COLO829 (cell line): ENCODE results near the gene SEMA6A.

Experiments
- DNase-seq: peaks from one replicate; pipeline ENCODE4 v3.0.0; 2012; ENCODE audit warnings: low spot score

Gene SEMA6A, protein sequence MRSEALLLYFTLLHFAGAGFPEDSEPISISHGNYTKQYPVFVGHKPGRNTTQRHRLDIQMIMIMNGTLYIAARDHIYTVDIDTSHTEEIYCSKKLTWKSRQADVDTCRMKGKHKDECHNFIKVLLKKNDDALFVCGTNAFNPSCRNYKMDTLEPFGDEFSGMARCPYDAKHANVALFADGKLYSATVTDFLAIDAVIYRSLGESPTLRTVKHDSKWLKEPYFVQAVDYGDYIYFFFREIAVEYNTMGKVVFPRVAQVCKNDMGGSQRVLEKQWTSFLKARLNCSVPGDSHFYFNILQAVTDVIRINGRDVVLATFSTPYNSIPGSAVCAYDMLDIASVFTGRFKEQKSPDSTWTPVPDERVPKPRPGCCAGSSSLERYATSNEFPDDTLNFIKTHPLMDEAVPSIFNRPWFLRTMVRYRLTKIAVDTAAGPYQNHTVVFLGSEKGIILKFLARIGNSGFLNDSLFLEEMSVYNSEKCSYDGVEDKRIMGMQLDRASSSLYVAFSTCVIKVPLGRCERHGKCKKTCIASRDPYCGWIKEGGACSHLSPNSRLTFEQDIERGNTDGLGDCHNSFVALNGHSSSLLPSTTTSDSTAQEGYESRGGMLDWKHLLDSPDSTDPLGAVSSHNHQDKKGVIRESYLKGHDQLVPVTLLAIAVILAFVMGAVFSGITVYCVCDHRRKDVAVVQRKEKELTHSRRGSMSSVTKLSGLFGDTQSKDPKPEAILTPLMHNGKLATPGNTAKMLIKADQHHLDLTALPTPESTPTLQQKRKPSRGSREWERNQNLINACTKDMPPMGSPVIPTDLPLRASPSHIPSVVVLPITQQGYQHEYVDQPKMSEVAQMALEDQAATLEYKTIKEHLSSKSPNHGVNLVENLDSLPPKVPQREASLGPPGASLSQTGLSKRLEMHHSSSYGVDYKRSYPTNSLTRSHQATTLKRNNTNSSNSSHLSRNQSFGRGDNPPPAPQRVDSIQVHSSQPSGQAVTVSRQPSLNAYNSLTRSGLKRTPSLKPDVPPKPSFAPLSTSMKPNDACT

DNA sequence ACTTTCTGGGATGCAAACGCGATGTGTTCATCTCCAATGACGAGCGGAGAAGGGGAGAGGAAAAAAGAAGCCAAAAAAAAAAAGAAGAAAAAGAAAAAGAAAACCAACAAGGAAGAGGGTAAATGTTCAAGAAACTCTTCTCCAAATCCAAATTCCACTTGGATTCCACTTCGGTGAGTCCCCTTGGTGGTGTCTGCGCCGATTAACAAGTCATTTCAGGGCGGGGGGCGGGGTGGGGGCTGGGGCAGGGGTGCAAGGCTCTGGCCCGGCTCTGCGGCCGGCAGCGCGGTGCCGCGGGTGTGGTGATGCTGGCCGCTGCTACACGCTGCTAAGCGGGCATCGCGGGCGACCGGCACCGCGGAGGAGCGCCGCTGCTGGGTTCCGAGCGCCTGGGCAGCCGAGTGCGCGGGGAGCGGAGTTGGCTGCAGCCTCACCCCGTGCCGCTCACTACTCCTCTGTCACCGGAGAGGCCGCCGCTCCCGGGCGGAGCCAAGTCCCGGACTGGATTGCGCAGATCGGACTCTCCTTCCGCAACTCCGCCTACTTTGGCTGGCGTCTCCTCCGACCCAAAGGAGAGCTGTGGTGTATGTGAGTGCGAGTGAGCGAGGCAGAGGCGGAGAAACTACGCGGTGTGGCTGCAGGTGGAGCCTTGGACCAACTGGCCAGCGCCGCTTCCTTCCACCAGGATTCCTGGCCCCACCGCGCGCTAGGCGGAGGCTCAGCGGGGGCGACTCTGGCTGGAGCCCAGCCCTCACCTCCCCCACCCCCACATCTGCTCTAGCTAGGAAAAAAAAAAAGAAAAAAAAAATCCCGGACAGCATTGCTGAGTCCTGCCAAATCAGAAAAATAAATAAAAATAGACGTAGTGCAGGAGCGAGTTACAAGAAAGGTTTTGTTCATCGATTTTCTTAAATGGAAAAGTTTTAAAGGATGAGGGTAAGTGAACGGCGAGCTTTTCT lies at the start of gene SEMA6A:
SEMA6A (minus strand) TSS at position 457 of the 959 bp plus-strand sequence. CDS start 69,879 bp downstream, outside the sequence.
- DNase-seq: peak; percentile 45

DNA sequence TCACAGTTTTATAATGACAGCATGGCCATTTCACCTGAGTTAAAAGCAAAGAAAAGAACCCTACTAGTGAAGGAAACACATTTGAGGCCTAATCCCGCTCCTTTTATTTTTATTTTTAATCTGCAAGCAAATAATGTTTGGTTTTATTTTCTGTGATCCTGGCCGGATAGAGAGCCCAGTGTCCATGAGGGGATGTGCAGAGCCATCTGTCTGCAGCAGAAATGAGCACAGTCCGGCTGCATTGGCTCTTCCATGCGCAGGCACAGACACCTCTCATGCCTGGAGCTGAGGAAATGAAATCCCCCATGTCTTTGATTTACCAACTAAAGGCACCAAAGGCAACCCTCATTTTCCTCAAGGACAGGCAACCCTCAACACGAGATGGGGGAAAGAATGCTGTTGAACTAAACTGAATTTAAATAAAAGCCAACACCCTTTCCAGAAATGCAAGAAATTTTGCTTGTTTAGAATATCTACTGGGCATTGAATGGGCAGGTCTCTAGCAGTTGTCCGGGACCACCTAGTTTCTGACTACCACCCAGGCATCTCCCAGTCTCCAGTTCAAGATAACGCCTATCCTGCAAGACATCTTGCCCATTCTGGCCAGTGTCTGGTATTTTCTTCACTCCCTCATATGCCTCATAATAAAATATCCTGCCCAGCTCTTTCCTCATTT lies 47.9 kb upstream of the SEMA6A start:
- DNase-seq: no peak

DNA sequence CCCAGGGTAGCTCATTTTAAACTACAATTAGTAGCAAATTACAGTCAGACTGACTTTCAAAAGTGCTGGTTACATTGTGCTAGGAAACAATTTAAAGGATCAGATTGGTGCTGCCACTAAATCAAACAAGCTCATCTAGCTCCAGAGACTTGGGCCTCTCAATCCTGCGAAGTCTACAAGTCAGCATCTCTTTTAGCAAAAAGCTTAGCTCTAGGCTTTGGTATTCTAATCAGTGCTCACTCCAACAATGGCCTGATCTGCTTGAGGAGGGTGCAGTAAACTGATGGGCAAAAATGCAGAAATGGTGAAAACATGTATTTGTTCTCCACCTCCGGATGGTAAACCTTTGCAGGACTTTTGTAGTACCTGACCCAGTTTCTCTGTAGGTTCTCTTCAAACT lies 47.0 kb upstream of the SEMA6A start:
- no peak for DNase-seq

DNA sequence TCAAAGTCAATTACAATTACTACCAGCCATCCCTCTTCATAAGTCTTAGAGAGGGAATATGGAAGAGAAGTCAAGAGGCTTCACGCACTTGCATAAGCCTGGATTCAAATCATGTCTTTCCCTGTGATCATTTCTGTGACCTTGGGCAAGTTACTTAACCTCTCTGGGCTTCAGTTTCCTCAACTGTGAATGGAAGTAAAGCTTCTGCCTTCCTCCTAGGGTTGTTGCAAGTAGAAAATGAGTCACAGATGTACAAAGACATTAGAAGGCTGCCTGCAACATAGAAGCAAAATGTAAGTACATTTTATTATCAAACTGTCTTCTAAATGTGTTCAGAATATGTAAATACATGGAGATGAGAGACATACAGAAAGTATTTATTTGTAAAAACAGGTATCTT lies 42.3 kb upstream of the SEMA6A start:
- DNase-seq: no peak

DNA sequence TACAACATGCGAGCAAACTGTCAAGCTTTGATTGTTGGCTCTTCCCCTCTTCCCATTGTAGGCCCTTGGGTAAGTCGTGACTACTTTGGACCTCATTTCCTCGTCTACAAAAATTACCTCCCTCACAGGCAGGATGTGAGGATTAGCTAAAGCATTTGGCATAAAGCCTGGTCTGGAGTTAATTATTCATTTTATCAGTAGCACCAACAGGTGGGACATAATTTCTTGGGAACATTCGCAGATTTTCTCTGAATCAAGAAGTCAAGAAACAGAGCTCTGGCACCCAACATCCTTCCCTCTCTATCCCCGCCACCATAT lies 39.9 kb upstream of the SEMA6A start:
- no peak for DNase-seq

DNA sequence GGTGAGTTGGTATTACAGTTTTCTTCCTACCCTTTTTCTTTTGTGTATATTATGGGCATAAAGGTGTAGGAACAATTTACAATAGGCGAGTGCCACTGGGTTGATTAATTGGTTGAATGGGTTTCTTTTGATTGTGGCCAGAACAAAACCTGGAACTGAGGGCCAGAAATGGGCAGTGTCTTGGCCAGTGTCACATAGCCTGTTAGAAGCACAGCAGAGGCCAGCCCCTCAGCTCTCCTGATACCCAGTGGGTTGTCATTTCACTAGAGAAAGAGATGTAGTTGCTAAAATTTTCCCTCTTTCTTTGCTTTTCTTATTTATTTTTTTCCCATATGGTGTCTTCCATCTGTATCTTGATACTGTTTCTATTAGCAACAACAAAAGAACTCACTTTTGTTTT lies 38.8 kb upstream of the SEMA6A start:
- DNase-seq: no peak

DNA sequence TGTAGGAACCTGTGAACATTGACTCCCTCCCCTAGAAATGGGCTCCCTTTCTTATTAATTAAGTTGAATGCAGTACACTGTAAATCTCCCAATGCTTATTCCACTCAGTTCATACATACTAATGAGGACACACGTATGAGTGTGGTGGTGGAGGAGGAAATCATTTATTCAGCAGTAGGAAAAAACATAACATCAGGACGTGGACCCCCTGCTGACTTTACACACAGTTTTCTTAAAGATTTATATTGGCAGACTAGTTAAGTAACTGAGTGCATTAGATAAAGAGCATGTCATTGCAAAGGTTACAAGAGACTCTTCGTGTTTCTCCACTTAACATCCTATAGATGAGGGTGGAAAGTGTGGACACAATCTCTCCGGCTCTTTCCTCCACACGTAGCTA lies 37.8 kb upstream of the SEMA6A start:
- DNase-seq: no peak

DNA sequence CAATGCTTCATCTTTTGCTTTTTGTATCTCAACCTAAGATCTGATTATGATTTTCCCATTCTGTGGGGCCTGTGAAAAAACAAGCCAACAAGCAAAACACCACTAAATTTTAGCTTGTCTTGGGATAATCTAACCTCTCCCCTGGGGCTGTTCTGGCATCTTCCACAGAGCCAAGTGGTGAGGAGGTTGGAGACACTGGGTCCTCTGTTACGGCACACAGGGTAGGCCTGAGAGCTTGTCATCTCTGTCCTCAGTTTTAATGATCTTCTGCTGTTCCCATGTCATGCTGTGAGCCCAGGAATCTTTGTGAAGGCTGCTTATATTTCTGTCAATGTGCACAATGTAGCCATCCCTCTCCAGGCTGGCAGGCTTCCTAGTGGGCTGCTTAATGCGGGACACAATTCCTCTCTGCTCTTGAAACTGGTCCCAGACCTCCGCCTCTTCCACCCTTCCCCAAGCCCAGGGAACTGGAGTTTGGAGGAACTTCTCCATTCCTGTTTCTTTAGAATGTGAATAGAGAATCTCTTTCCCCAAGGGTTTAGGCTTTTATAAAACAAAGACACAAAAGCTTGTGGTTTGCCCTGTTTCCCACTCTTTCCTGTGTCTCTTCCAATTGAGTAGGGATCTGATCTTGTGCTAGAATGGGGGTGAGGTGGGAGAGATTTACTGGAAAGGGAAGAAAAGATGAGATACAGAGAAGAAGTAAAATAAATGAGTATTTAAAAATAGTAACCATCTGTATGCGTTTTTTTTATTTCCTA lies 30.9 kb upstream of the SEMA6A start:
- DNase-seq: no peak

DNA sequence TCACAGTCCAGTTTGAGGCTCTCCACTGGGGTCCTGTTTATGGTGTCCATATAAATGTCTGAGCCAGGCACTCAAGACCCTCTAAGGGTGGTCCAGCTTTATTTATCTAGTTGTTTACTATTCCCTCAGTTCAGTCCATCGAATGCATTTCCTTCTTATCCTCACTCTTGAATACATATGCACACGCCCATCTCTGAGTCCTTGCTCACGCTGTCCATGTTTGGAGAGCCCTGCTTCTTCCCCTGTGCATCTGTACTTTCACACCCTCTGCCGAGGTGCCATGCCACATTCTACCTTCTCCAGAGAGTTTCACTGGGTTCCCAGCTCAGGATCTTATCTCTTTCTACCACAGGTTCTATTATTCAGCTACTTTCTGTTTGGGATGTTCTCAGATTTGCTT lies 30.2 kb upstream of the SEMA6A start:
- DNase-seq: no peak

DNA sequence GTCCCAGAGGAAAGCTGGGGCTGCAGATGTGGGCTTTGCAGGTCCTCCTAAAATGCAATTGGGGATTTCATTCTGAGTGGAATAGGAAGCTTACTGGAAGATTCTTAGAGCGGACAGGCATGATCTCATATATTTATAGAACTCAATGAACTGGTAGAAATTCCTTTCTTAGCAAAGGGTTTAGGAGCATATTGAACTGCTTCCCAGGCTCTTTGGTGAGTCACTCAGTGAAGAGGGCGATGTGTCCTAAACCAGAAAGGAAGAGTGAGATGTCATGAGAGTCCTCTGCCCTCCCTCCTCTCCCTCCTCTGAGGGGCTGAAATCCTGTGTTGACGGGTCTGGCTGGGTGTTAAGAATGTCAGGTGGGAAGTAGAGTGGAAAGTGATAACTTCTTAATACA lies 26.3 kb upstream of the SEMA6A start:
- DNase-seq: no peak

DNA sequence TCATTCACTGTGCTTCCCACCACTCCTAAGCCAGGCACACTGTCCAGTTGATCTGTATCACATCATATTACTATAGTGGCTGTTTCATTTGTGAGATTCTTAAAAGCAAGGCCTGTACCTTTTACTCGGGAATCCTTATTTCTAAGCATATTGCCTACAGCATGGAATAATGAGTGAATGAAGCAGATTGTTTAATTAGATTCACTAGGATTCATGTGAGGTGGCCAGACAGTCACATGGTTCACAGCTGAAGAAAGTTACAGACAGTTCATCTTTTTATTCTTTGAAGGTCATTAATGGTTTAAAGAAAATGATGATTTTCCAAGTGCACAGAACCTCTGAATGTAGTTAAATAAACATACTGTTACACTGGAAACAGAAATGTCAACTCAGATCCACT lies 24.3 kb upstream of the SEMA6A start:
- peak; percentile 47 for DNase-seq

DNA sequence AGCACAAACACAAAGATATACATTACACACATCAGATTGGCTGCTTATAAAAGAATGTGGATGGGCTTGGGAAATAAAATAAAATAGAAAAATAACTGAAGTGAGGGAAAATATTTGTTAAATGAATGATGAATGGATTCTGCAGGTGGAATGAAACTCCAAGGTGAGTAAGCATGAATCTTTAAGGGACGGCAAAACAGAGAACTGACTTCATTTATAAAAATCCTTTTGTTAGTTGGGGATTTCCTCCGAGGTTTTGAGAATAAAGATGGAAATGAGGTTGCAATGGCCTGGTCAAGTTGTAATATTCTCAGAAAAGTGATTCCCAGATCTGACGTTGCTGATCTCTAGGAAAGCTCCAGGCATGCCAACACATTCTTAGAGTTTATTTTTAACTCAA lies 20.9 kb upstream of the SEMA6A start:
- DNase-seq: no peak

DNA sequence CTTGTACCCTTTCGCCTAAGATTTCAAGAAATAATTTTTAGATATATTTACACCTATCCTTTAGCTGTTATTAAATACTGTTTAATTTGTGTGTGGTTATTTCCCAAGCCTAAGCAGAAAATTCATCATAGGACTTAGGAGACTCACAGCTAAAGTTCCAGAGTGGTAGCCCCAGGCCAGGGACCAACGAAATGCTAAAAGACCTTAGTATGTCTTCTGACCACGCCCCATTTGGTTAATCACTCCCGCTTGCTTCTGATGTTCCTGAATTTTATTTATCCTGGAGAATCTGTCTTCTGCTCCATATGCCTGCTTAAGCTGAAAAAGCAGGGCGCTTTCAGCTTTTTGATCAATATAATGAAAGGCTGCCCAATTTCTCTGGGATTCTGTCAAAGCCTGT lies 18.7 kb upstream of the SEMA6A start:
- DNase-seq: no peak

DNA sequence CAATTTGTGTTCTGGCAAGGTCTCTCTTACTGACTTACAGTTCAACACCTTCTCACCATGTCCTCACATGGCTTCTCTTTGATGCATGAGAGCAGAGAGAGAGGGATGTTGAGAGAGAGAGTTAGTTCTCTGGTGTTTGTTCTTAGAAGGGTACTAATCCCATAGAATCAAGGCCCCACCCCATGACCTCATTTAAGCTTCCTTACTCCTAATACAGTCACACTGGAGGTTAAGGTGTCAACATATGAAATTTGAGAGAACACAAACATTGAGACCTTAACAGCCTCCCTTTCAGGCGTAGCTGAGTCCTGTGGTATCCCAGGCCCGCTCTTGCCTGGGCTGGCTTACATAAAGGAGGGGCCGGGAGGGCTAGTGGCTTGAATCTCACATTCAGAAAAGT lies 10.6 kb upstream of the SEMA6A start:
- no peak for DNase-seq

DNA sequence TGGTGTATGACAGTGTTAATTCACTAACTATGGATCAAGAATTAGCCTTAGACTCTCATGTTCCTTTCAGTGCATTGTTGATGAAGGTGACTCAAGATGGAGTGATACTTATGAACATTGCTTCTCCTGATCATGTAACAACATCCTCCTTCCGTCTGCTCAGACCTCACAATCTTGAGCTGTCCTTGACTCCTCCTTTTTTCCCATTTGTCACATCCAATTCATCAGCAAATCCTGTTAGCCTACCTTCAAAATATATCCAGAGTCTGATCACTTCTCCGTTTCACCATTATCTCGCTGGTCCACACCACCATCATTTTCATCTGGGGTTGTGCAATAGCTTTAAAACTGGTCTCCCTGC lies 9.2 kb upstream of the SEMA6A start:
- no peak for DNase-seq

DNA sequence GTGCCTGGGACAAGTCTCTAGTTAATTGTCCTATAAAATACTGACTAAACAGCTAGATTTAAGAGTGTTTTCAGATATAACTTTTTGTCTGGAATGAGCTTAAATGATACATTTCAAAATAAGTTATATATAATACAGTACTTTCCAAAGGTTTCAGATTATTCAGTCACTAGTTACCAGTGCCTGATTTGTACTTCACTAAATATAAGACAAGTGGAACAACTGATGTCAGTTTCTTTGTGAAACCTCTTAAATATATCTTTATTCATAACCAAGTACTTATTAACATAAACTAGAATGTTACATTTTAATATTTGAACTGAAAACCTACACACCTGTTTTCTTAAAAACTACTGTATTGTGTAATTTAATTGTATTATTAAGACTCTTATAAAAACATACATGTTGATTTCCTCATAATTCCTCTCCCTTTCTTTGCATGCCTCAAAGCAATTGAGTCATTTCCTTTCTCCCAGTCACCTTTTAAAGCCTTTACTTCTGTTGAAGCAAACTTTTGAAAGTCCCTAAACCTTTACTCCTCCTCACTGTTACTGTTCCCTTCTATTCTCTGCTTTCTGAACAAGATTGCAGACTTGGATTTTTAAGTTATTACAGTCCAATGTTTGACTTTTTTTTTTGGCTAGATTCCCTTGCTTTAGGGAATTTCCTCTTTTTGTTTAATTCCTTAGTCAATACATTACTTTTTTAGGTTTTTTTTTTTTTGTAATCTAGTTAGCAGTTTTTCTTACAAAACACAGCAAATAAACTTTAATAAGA lies 8.7 kb upstream of the SEMA6A start:
- DNase-seq: no peak

DNA sequence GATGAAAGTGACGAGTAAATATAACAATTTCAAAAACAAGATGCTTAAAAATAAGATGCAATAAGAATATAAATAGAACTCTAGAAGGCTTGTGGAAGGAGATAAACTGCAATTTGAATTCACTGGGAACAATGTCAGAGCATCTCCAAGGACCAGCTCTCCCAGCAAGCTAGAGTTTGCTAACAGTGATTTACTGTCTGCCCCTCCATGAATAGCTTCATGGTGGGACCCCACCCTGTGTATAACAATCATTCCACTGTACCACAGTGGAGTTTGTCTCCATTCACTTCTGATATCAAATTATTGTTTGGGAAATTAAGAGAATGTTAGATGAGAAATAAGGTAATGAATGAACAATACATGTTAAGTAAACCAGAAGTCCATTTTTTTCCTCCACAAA lies 7.3 kb upstream of the SEMA6A start:
- no peak for DNase-seq

DNA sequence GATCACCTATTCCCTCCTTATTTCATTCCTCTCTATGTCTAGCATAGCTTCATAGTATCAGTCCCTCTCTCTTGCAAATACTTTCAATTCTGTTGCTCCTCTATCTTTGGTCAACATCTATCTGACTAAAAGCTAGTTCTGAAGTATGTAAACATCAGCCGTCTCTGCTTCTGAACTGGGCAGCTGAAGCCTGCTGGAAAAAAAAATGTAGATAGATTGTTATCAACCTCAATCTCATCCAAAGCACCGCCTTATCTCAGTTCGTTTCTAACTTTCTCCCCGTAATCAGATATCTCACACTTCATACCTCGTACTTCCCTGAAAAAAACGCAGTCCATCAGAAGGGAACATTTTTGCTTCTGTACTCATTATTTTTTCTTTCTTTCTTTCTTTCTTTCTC lies 4.5 kb upstream of the SEMA6A start:
- no peak for DNase-seq

DNA sequence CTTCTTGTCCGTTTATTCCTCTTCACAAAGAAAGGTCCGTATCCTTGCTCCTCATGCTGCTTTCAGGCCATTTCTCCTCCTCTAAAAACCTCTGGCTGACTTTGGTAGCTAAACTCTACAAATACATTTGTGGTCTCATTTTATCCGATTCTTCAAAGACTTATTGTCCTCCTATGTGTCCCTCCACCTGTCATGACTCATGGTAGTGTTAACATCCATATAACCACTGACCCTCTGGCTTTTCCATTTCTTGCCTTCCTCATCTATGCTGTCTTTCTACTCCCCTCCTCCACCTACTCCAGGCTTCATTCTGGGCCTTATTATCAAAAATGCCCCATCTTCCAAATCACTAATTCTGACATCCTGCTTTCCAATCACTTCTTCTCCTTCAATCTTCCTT lies 4.1 kb upstream of the SEMA6A start:
- DNase-seq: no peak
